ENCODE data around the gene S100A5. TPM values are rescaled to one million over a fixed set of nuclear protein-coding genes. Genes with fewer than 3 reads are reported as not detected.

The S100A5 gene
- total RNA-seq, 1 experiment from 2014 or later = not detected

DNA sequence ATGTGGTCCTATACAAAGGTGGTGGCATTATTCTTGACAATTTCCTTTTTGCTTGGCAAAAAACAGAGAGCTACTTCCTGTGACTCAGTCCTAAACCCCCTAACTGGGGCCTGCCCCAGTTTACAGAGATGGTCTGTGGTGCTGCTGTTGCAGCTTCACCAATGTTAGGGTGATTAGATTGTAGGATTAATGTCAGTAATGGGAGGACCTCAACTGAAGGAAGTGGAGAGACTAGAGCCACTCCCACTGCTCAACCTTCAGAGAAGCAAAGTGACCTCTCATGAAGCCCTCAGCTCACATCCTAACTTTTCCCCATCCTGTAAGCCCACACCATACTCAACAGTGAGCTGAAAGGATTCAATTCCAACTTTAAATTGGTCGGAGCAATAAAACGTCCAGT lies 8.6 kb downstream of the S100A5 start:
- H3K4me2 ChIP-seq (ENCODE audit: insufficient read depth, insufficient read length, low read length) = no peak overlapping the region
- no peak overlapping the region for H2BK20ac ChIP-seq (ENCODE audit: low read depth, low read length, poor library complexity, severe bottlenecking)
- no peaks in the 10 kb centered on the region for H3K36me3 Mint-ChIP-seq (ENCODE audit: insufficient read depth in 1 of 3, low read depth in 3 of 3)
- no peak overlapping the region for H2AFZ ChIP-seq (ENCODE audit: low read length)
- no peaks in the 10 kb centered on the region for H4K20me1 ChIP-seq (ENCODE audit: control insufficient read depth, insufficient read depth, insufficient read length)
- TF ChIP-seq CTCF (conservative IDR thresholded peaks at IDR 0.05) = no peak
- peaks cover 32 to 40% of the 10 kb centered on the region in 2 experiments for H3K4me1 Mint-ChIP-seq
- no peak overlapping the region for H3K4ac ChIP-seq (ENCODE audit: low read depth, low read length)
- no peak overlapping the region for H3K27ac Mint-ChIP-seq
- peaks cover 5% of the 10 kb centered on the region; the same call in 1 of the 2 replicates for H3K4me1 ChIP-seq (ENCODE audit: insufficient read depth, low read length)
- WGBS (ENCODE audit: extremely low coverage, insufficient read length, low lambda C conversion rate) = no CpG with 5 or more reads among the region's 2 CpGs
- H3K9me3 Mint-ChIP-seq = no peaks in the 10 kb centered on the region
- H4K5ac ChIP-seq (ENCODE audit: insufficient read length, low read depth, low read length) = no peak overlapping the region
- no peak overlapping the region for H2BK12ac ChIP-seq (ENCODE audit: insufficient read length, low read depth, low read length)
- no peak overlapping the region for H3K14ac ChIP-seq (ENCODE audit: insufficient read depth, low read length)
- no peak overlapping the region for H4K8ac ChIP-seq (replicated peaks; ENCODE audit: insufficient read length, low read depth, low read length)
- peaks cover 5% of the 10 kb centered on the region for H3K27me3 Mint-ChIP-seq (ENCODE audit: low read depth)
- H2BK5ac ChIP-seq (ENCODE audit: insufficient read length, low read length) = no peak overlapping the region
- no peak overlapping the region for H2BK120ac ChIP-seq (ENCODE audit: low read depth, low read length, poor library complexity, severe bottlenecking)
- no peak overlapping the region for H4K91ac ChIP-seq (ENCODE audit: insufficient read length, low read depth, low read length)
- H3T11ph ChIP-seq (ENCODE audit: low read length) = no peak overlapping the region
- H3K18ac ChIP-seq (ENCODE audit: insufficient read length, low read depth, low read length) = no peak overlapping the region
- H3K23ac ChIP-seq (ENCODE audit: insufficient read length, low read depth, low read length) = no peak overlapping the region
- H2AK5ac ChIP-seq (ENCODE audit: insufficient read length, low read length) = no peak overlapping the region
- H3K27me3 ChIP-seq (ENCODE audit: insufficient read depth, low read length) = no peaks in the 10 kb centered on the region; the same call in 1 of the 2 replicates
- no peak overlapping the region for H3K27ac ChIP-seq (ENCODE audit: insufficient read length, low read depth, low read length)
- no peaks in the 10 kb centered on the region for H3K23me2 ChIP-seq (ENCODE audit: insufficient read length, low read depth, low read length, poor library complexity, severe bottlenecking)
- no peak overlapping the region for H3K9ac ChIP-seq (ENCODE audit: extremely low read depth, insufficient read length, low read length)
- H3K79me2 ChIP-seq (ENCODE audit: insufficient read depth, low read length) = no peaks in the 10 kb centered on the region
- H3K9me3 ChIP-seq (ENCODE audit: control insufficient read depth, low read depth, low read length) = no peaks in the 10 kb centered on the region
- no peaks in the 10 kb centered on the region for H3K79me1 ChIP-seq (ENCODE audit: insufficient read depth, low read depth, low read length, poor library complexity, severe bottlenecking)
- DNase-seq = no peak
- no peak overlapping the region for H2BK15ac ChIP-seq (ENCODE audit: low read depth, low read length)
- no peak overlapping the region for H3K56ac ChIP-seq (ENCODE audit: insufficient read length, low read depth, low read length)
- peak overlapping the region; percentile 60 to 72; a peak in 4 of 5 replicates for H3K4me3 Mint-ChIP-seq
